HG03575 (cell line): ENCODE results near the gene ERBB4.

ENCODE experiments used
- ATAC-seq: cut with Tn5 transposase; IDR thresholded peaks from one replicate; pipeline ENCODE4 v1.9.1; 2021; ENCODE audit not compliant: unreplicated experiment, insufficient number of reproducible peaks, low FRiP score; ENCODE audit errors: extremely low read depth

Gene ERBB4

GRCh38 chr2:211454679-211455078, 1083.9 kb downstream of the ERBB4 start:
- no peak for ATAC-seq

- ATAC-seq: no peak
Measured at GRCh38 chr2:211453311-211453887, 1085.2 kb downstream of the ERBB4 start.

GRCh38 chr2:211451642-211452041, 1087.0 kb downstream of the ERBB4 start:
- ATAC-seq: no peak

GRCh38 chr2:211449819-211450218, 1088.8 kb downstream of the ERBB4 start:
- no peak for ATAC-seq

- no peak for ATAC-seq
Measured at GRCh38 chr2:211447548-211447947, 1091.1 kb downstream of the ERBB4 start.

- no peak for ATAC-seq
Measured at GRCh38 chr2:211440107-211440506, 1098.5 kb downstream of the ERBB4 start.

- ATAC-seq: no peak
Measured at GRCh38 chr2:211439011-211439410, 1099.6 kb downstream of the ERBB4 start.

GRCh38 chr2:211437396-211437795, 1101.2 kb downstream of the ERBB4 start:
- ATAC-seq: no peak

GRCh38 chr2:211436182-211436581, 1102.4 kb downstream of the ERBB4 start:
- ATAC-seq: no peak

- no peak for ATAC-seq
Measured at GRCh38 chr2:211435331-211435730, 1103.3 kb downstream of the ERBB4 start.

GRCh38 chr2:211434773-211435172, 1103.8 kb downstream of the ERBB4 start:
- no peak for ATAC-seq

GRCh38 chr2:211429256-211429920, 1109.2 kb downstream of the ERBB4 start:
- ATAC-seq: no peak

GRCh38 chr2:211426240-211426639, 1112.4 kb downstream of the ERBB4 start:
- no peak for ATAC-seq

- no peak for ATAC-seq
Measured at GRCh38 chr2:211423018-211423417, 1115.6 kb downstream of the ERBB4 start.

GRCh38 chr2:211417544-211417943, 1121.1 kb downstream of the ERBB4 start:
- no peak for ATAC-seq

- ATAC-seq: no peak
Measured at GRCh38 chr2:211416373-211416772, 1122.2 kb downstream of the ERBB4 start.

- ATAC-seq: no peak
Measured at GRCh38 chr2:211413746-211414145, 1124.9 kb downstream of the ERBB4 start.

- ATAC-seq: no peak
Measured at GRCh38 chr2:211408483-211408891, 1130.1 kb downstream of the ERBB4 start.

GRCh38 chr2:211407076-211407475, 1131.5 kb downstream of the ERBB4 start:
- ATAC-seq: no peak

- no peak for ATAC-seq
Measured at GRCh38 chr2:211405036-211405435, 1133.6 kb downstream of the ERBB4 start.

GRCh38 chr2:211404098-211404497, 1134.5 kb downstream of the ERBB4 start:
- ATAC-seq: no peak
